HG02759 (cell line): ENCODE measurements around the gene MMEL1.

ENCODE experiments used
- ATAC-seq: cut with Tn5 transposase; IDR thresholded peaks from one replicate; pipeline ENCODE4 v1.9.1; 2021; ENCODE audit warnings: mild to moderate bottlenecking, moderate library complexity; ENCODE audit not compliant: unreplicated experiment

MMEL1 gene

GRCh38 chr1:2546515-2547209, 86.2 kb downstream of the MMEL1 start:
- ATAC-seq, result peak; percentile 32

DNA sequence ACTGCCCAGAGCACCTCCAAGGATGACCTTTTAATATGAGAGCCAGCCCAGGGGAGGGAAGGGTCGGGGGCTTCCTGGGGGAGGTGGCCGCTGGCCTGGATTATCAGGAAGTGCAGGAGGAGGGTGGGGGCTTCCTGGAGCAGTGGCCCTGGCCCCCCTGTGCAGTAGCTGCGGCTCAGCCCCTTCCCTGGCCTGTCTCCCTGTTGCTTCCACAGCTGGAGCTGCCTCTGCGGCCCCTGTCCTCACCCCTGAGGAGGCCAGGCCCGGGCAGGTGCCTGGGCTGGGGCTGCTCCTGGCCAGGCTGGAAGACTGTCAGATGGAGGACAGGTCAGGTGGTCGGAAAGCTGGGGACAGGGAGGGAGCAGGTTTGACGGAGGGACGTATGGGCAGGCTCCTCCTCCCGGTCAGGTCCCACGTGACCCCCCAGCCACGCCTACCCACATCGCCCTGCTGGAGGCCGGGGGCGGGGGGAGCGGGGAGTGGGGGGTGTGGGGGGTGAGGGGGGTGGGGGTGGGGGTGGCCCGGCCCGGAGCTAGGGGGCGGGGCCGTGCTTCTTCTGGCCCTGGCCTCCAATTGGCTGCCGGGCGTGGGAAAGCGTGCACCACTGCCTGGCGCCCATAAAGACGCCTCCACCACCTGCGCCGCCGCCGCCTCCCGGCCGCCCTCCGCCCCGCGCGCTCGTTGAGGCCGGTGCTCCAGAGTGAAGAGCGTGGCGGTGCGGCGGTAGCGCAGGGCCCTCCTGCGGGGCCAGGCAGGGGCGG, 86.9 kb downstream of the MMEL1 start:
- ATAC-seq, result peak; percentile 46

DNA sequence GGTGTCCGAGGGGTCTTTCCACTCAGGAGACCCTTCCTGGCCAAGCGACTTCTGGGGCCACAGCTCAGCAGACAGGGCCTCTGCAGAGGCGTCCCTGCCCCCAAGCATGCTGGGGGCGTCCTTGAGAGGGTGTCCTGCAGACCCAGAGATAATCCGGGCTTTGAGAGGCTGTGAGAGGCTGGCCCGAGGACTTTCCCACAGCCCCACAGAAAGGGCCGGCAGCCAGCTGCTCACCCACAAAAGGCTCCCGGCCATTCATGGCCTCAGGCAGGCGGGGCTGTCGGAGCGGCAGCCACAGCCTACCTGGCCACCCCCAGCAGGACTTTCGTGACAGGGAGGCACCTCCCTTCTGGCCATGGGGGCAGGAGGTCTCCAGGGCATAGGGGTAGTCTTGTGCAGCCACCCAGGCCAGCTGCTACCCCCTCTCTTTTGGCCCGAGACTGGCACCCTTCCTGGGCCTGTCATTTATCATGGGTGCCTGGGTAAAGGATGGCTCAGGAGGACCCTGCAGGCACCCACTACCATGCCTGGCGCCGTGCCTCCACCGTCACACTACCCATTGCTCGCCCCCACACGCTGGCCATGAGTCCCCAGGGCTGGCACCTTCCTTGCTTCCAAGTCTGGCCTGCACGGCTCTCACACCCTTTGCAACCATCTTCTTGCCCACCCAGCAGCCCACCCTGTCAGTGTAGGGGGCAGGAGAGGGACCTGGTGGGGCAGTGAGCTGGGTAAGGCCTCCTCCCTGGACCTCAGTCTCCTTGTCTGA, 87.8 kb downstream of the MMEL1 start:
- no peak for ATAC-seq

GRCh38 chr1:2544093-2544874, 88.5 kb downstream of the MMEL1 start:
- ATAC-seq, result no peak

GRCh38 chr1:2543543-2544092, 89.2 kb downstream of the MMEL1 start:
- ATAC-seq, result no peak

GRCh38 chr1:2542246-2542915, 90.4 kb downstream of the MMEL1 start:
- no peak for ATAC-seq

- no peak for ATAC-seq
Observed at GRCh38 chr1:2541619-2542245, 91.1 kb downstream of the MMEL1 start.

GRCh38 chr1:2540816-2541492, 91.9 kb downstream of the MMEL1 start:
- no peak for ATAC-seq
